HepG2 (cell line): Measurements from ENCODE around the gene PRSS33. TPM values are rescaled to one million over a fixed set of nuclear protein-coding genes. Genes with fewer than 3 reads are reported as not detected.

Source experiments
- FOXA3 ChIP-seq: IDR thresholded peaks from 2 replicates; pipeline ENCODE4 v1.6.1; 2016; ENCODE audit warnings: missing genetic modification reagents, missing compliant biosample characterization
- KMT2B ChIP-seq: IDR thresholded peaks from 2 replicates; pipeline ENCODE4 v1.6.1; 2016; ENCODE audit warnings: missing genetic modification reagents, missing compliant biosample characterization
- SALL1 ChIP-seq: sonication (generic); formaldehyde crosslinking; IDR thresholded peaks from 2 replicates; pipeline ENCODE4 v1.8.0; 2022; ENCODE audit warnings: mild to moderate bottlenecking, missing genetic modification reagents
- THAP11 ChIP-seq: IDR thresholded peaks from 2 replicates; pipeline ENCODE4 v1.6.1; 2016; ENCODE audit warnings: missing biosample characterization, missing genetic modification reagents
- ZNF12 ChIP-seq: sonication (generic); formaldehyde crosslinking; IDR thresholded peaks from 2 replicates; pipeline ENCODE4 v1.5.0; 2020; ENCODE audit warnings: missing genetic modification reagents
- ZNF160 ChIP-seq: sonication (generic); formaldehyde crosslinking; IDR thresholded peaks from 2 replicates; pipeline ENCODE4 v1.8.0; 2022; ENCODE audit warnings: mild to moderate bottlenecking, inconsistent platforms, missing genetic modification reagents
- ZNF17 ChIP-seq: sonication (generic); formaldehyde crosslinking; IDR thresholded peaks from 2 replicates; pipeline ENCODE4 v1.5.0; 2020; ENCODE audit warnings: mild to moderate bottlenecking, missing genetic modification reagents
- ZNF292 ChIP-seq: sonication (generic); formaldehyde crosslinking; IDR thresholded peaks from 2 replicates; pipeline ENCODE4 v1.8.1; 2022; ENCODE audit warnings: mild to moderate bottlenecking, low read depth, missing genetic modification reagents, borderline replicate concordance
- polyA plus RNA-seq, 8 experiments: library from polyadenylated mRNA; depleted of rRNA in 3 of 8; stranded (reverse) in 7 of 8; unstranded in 1 of 8; fragments of >200 nt; fragmentation: Illumina TruSeq in 4 of 8; extraction: Trizol in 4 of 8; gene quantifications; 2 replicates each; pipeline versions ENCODE4 v1.2.1 to v1.2.3, GENCODE V29; 2011 to 2016; ENCODE audit warnings: low read depth in 4 of 8, missing spikeins in 1 of 8, mixed read lengths in 1 of 8; ENCODE audit not compliant: insufficient read depth in 1 of 8
- total RNA-seq, 5 experiments: library from RNA; depleted of rRNA; stranded (reverse); fragments of >200 nt; fragmentation: Illumina TruSeq; extraction: Trizol; gene quantifications; 2 replicates each; pipeline ENCODE4 v1.2.3, GENCODE V29; 2016; ENCODE audit warnings: low read depth in 1 of 5
- TF ChIP-seq, protein P1 (sequence below): sonication (generic); formaldehyde crosslinking; conservative IDR thresholded peaks from 2 replicates; pipeline ENCODE4 v1.8.0; 2022; ENCODE audit warnings: mild to moderate bottlenecking, moderate library complexity, missing genetic modification reagents
- TF ChIP-seq, protein P2 (sequence below): sonication (generic); formaldehyde crosslinking; IDR thresholded peaks from 2 replicates; pipeline ENCODE4 v1.4.0; 2020; ENCODE audit warnings: missing genetic modification reagents
- TF ChIP-seq, protein P3 (sequence below): sonication (generic); formaldehyde crosslinking; IDR thresholded peaks from 2 replicates; pipeline ENCODE4 v1.5.1; 2020; ENCODE audit warnings: missing genetic modification reagents, mild to moderate bottlenecking, borderline replicate concordance
- TF ChIP-seq, protein P4 (sequence below): sonication (generic); formaldehyde crosslinking; IDR thresholded peaks from 2 replicates; pipeline ENCODE4 v1.9.0; 2021; ENCODE audit warnings: missing genetic modification reagents, borderline replicate concordance
- TF ChIP-seq, protein P5 (sequence below): sonication (generic); formaldehyde crosslinking; IDR thresholded peaks from 2 replicates; pipeline ENCODE4 v1.5.0; 2020; ENCODE audit warnings: missing genetic modification reagents
- TF ChIP-seq, protein P6 (sequence below): sonication (generic); formaldehyde crosslinking; IDR thresholded peaks from 2 replicates; pipeline ENCODE4 v1.4.0; 2020; ENCODE audit warnings: missing genetic modification reagents

The PRSS33 gene
- total and polyA plus RNA-seq, 2 of the 13 experiments (the other 11 are each of a cell fraction or from before 2014, with no cell fraction given): not detected

DNA sequence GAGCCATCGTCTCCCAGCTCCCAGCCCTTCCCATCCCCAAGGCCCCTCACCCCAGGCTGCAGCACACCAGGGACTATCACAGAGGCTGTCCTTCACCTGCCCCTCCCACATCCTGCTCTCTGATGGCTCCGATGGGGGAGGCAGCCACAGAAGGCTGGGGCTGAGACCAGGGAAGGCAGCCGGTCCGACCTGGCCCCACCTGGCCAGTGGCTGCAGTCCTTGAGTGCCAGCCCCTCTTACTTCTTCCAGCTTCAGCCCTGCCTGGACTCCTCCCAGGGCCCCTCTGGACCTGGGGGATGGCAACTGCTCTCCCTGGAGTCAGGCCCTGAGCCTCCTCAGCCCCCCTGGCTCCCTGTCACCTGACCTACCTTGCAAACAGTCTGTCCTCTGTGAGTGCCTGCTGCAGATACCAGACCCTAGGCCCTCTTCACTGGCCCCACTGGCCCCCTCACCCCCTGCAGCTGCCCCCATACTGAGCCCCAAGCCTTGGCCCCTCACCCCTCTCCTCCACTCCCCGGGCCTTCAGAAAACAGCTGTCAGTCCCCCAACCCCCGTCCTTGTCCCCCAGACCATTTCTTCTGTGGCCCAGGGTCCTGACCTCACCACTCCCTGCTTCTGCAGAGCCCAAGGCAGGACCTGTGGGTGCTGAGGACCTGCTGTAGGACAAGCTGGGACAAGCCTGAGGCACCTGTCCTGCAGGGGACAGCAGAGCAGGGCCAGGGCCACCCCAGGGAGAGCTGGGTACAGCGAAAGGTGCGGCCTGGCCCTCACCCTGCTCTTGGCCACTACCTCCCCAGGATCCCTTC, 47.5 kb downstream of the PRSS33 start (continued):
- TF ChIP-seq THAP11 (CRISPR knock-in tag) (peak; percentile 10; the same call in 1 of the 2 replicates), ZNF292 (0 out of 2 replicates have a peak, but pooled peaks have one; percentile 67), ZNF160 (CRISPR knock-in tag) (no peak), KMT2B (0 out of 2 replicates have a peak, but pooled peaks have one; percentile 29), ZNF12 (CRISPR knock-in tag) (no peak), SALL1 (CRISPR knock-in tag) (peak; percentile 13; the same call in 1 of the 2 replicates), FOXA3 (CRISPR knock-in tag) (0 out of 2 replicates have a peak, but pooled peaks have one; percentile 13), ZNF17 (CRISPR knock-in tag) (no peak)
- TF ChIP-seq, protein P1, sequence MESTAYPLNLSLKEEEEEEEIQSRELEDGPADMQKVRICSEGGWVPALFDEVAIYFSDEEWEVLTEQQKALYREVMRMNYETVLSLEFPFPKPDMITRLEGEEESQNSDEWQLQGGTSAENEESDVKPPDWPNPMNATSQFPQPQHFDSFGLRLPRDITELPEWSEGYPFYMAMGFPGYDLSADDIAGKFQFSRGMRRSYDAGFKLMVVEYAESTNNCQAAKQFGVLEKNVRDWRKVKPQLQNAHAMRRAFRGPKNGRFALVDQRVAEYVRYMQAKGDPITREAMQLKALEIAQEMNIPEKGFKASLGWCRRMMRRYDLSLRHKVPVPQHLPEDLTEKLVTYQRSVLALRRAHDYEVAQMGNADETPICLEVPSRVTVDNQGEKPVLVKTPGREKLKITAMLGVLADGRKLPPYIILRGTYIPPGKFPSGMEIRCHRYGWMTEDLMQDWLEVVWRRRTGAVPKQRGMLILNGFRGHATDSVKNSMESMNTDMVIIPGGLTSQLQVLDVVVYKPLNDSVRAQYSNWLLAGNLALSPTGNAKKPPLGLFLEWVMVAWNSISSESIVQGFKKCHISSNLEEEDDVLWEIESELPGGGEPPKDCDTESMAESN (CRISPR knock-in tag): 0 out of 2 replicates have a peak, but pooled peaks have one; percentile 40
- TF ChIP-seq, protein P2, sequence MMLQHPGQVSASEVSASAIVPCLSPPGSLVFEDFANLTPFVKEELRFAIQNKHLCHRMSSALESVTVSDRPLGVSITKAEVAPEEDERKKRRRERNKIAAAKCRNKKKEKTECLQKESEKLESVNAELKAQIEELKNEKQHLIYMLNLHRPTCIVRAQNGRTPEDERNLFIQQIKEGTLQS (CRISPR knock-in tag): no peak
- TF ChIP-seq, protein P3, sequence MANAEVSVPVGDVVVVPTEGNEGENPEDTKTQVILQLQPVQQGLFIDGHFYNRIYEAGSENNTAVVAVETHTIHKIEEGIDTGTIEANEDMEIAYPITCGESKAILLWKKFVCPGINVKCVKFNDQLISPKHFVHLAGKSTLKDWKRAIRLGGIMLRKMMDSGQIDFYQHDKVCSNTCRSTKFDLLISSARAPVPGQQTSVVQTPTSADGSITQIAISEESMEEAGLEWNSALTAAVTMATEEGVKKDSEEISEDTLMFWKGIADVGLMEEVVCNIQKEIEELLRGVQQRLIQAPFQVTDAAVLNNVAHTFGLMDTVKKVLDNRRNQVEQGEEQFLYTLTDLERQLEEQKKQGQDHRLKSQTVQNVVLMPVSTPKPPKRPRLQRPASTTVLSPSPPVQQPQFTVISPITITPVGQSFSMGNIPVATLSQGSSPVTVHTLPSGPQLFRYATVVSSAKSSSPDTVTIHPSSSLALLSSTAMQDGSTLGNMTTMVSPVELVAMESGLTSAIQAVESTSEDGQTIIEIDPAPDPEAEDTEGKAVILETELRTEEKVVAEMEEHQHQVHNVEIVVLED (CRISPR knock-in tag): 0 out of 2 replicates have a peak, but pooled peaks have one; percentile 27
- TF ChIP-seq, protein P4, sequence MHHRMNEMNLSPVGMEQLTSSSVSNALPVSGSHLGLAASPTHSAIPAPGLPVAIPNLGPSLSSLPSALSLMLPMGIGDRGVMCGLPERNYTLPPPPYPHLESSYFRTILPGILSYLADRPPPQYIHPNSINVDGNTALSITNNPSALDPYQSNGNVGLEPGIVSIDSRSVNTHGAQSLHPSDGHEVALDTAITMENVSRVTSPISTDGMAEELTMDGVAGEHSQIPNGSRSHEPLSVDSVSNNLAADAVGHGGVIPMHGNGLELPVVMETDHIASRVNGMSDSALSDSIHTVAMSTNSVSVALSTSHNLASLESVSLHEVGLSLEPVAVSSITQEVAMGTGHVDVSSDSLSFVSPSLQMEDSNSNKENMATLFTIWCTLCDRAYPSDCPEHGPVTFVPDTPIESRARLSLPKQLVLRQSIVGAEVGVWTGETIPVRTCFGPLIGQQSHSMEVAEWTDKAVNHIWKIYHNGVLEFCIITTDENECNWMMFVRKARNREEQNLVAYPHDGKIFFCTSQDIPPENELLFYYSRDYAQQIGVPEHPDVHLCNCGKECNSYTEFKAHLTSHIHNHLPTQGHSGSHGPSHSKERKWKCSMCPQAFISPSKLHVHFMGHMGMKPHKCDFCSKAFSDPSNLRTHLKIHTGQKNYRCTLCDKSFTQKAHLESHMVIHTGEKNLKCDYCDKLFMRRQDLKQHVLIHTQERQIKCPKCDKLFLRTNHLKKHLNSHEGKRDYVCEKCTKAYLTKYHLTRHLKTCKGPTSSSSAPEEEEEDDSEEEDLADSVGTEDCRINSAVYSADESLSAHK (CRISPR knock-in tag): no peak
- TF ChIP-seq, protein P5, sequence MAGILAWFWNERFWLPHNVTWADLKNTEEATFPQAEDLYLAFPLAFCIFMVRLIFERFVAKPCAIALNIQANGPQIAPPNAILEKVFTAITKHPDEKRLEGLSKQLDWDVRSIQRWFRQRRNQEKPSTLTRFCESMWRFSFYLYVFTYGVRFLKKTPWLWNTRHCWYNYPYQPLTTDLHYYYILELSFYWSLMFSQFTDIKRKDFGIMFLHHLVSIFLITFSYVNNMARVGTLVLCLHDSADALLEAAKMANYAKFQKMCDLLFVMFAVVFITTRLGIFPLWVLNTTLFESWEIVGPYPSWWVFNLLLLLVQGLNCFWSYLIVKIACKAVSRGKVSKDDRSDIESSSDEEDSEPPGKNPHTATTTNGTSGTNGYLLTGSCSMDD: no peak
- TF ChIP-seq, protein P6, sequence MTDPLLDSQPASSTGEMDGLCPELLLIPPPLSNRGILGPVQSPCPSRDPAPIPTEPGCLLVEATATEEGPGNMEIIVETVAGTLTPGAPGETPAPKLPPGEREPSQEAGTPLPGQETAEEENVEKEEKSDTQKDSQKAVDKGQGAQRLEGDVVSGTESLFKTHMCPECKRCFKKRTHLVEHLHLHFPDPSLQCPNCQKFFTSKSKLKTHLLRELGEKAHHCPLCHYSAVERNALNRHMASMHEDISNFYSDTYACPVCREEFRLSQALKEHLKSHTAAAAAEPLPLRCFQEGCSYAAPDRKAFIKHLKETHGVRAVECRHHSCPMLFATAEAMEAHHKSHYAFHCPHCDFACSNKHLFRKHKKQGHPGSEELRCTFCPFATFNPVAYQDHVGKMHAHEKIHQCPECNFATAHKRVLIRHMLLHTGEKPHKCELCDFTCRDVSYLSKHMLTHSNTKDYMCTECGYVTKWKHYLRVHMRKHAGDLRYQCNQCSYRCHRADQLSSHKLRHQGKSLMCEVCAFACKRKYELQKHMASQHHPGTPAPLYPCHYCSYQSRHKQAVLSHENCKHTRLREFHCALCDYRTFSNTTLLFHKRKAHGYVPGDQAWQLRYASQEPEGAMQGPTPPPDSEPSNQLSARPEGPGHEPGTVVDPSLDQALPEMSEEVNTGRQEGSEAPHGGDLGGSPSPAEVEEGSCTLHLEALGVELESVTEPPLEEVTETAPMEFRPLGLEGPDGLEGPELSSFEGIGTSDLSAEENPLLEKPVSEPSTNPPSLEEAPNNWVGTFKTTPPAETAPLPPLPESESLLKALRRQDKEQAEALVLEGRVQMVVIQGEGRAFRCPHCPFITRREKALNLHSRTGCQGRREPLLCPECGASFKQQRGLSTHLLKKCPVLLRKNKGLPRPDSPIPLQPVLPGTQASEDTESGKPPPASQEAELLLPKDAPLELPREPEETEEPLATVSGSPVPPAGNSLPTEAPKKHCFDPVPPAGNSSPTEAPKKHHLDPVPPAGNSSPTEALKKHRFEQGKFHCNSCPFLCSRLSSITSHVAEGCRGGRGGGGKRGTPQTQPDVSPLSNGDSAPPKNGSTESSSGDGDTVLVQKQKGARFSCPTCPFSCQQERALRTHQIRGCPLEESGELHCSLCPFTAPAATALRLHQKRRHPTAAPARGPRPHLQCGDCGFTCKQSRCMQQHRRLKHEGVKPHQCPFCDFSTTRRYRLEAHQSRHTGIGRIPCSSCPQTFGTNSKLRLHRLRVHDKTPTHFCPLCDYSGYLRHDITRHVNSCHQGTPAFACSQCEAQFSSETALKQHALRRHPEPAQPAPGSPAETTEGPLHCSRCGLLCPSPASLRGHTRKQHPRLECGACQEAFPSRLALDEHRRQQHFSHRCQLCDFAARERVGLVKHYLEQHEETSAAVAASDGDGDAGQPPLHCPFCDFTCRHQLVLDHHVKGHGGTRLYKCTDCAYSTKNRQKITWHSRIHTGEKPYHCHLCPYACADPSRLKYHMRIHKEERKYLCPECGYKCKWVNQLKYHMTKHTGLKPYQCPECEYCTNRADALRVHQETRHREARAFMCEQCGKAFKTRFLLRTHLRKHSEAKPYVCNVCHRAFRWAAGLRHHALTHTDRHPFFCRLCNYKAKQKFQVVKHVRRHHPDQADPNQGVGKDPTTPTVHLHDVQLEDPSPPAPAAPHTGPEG: no peak
